Measurements from ENCODE around the gene CBX5. TPM values are rescaled to one million over a fixed set of nuclear protein-coding genes. Genes with fewer than 3 reads are reported as not detected.
"Not testable (repeated sequence)": the region's sequence is repeated elsewhere in the genome, so short reads cannot be mapped to it uniquely, and the experiment has no call there.

Gene CBX5
- polyA plus RNA-seq, 4 donors: 103 to 136 (median 126) TPM

- DNase-seq (ENCODE audit: low read depth in 4 of 4, low spot score in 3 of 4): no peak
These were observed 7.7 kb downstream of the CBX5 start for GRCh38 chr12:54272214-54272613.

- no peak for DNase-seq (ENCODE audit: low read depth in 4 of 4, low spot score in 3 of 4)
These were observed 9.6 kb downstream of the CBX5 start for GRCh38 chr12:54270345-54270744.

GRCh38 chr12:54266852-54267251, 13.1 kb downstream of the CBX5 start:
- no peak for DNase-seq (ENCODE audit: low read depth in 4 of 4, low spot score in 3 of 4)

- DNase-seq (ENCODE audit: low read depth in 4 of 4, low spot score in 3 of 4): no peak
These were observed 14.5 kb downstream of the CBX5 start for GRCh38 chr12:54265364-54265812.

- no peak for DNase-seq (ENCODE audit: low read depth in 4 of 4, low spot score in 3 of 4)
These were observed 17.5 kb downstream of the CBX5 start for GRCh38 chr12:54262403-54262925.

GRCh38 chr12:54261815-54262402, 18.0 kb downstream of the CBX5 start:
- no peak for DNase-seq (ENCODE audit: low read depth in 4 of 4, low spot score in 3 of 4)

- peak; percentile 76 to 83 (median 81) for DNase-seq (ENCODE audit: low read depth in 4 of 4, low spot score in 3 of 4)
These were observed 20.5 kb downstream of the CBX5 start for GRCh38 chr12:54259194-54260011.

GRCh38 chr12:54258201-54258681, 21.7 kb downstream of the CBX5 start:
- DNase-seq (ENCODE audit: low read depth in 4 of 4, low spot score in 3 of 4): no peak

GRCh38 chr12:54257332-54257731, 22.6 kb downstream of the CBX5 start:
- no peak for DNase-seq (ENCODE audit: low read depth in 4 of 4, low spot score in 3 of 4)

GRCh38 chr12:54253240-54253639, 26.7 kb downstream of the CBX5 start:
- DNase-seq (ENCODE audit: low read depth in 4 of 4, low spot score in 3 of 4): no peak

- DNase-seq (ENCODE audit: low read depth in 4 of 4, low spot score in 3 of 4): no peak
These were observed 28.1 kb downstream of the CBX5 start for GRCh38 chr12:54251667-54252284.

GRCh38 chr12:54249489-54249888, 30.4 kb downstream of the CBX5 start:
- DNase-seq (ENCODE audit: low read depth in 4 of 4, low spot score in 3 of 4): no peak

- no peak for DNase-seq (ENCODE audit: low read depth in 4 of 4, low spot score in 3 of 4)
These were observed 33.8 kb downstream of the CBX5 start for GRCh38 chr12:54246011-54246641.

GRCh38 chr12:54240971-54241588, 38.8 kb downstream of the CBX5 start:
- no peak for DNase-seq (ENCODE audit: low read depth in 4 of 4, low spot score in 3 of 4)

- no peak for DNase-seq (ENCODE audit: low read depth in 4 of 4, low spot score in 3 of 4)
These were observed 39.8 kb downstream of the CBX5 start for GRCh38 chr12:54240129-54240528.

GRCh38 chr12:54239620-54240019, 40.3 kb downstream of the CBX5 start:
- DNase-seq (ENCODE audit: low read depth in 4 of 4, low spot score in 3 of 4): no peak

GRCh38 chr12:54238531-54238930, 41.4 kb downstream of the CBX5 start:
- DNase-seq (ENCODE audit: low read depth in 4 of 4, low spot score in 3 of 4): no peak

GRCh38 chr12:54232790-54233189, 47.1 kb downstream of the CBX5 start:
- DNase-seq (ENCODE audit: low read depth in 4 of 4, low spot score in 3 of 4): no peak

GRCh38 chr12:54231269-54231668, 48.7 kb downstream of the CBX5 start:
- not testable (repeated sequence) for DNase-seq (ENCODE audit: low read depth in 4 of 4, low spot score in 3 of 4)

- no peak for DNase-seq (ENCODE audit: low read depth in 4 of 4, low spot score in 3 of 4)
These were observed 49.4 kb downstream of the CBX5 start for GRCh38 chr12:54230555-54230954.

Measured in right renal pelvis (tissue), 4 donors.